Measurements from ENCODE around the gene PPM1N.
"Not testable (repeated sequence)": the region's sequence is repeated elsewhere in the genome, so short reads cannot be mapped to it uniquely, and the experiment has no call there.

The PPM1N gene

DNA sequence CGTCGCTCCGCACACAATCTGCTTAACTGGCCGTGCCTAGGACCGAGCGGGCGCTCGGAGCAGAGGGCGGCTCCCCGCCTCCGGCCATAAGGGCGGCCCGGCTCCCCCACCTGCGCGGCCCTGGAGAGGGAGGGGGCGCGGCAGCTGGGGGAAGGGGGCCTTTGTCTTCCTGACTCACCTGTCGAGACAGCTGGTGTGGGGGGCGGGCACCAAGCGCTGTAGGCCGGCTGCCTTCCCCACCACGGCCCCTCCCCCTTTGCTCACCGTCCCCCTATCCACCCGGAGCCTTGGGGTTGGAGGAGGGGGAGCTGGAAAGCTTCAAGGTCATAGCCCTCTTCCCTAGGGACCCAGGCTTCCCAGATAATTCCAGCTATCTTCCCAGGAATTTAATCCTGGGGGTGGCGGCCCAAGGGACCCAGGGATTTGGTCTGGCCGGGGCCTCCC, 10.2 kb downstream of the PPM1N start:
- in situ Hi-C loops (cut with HindIII; ENCODE audit: low sequenced_read_pairs) = no loop called here
- no peak for DNase-seq (ENCODE audit: low read depth, low spot score)
- H3K4me3 ChIP-seq (ENCODE audit: low read depth, low read length) = peak overlapping the region; percentile 98
- TF ChIP-seq CTCF (IDR thresholded peaks at IDR 0.05; ENCODE audit: low read depth, low read length) = no peak

DNA sequence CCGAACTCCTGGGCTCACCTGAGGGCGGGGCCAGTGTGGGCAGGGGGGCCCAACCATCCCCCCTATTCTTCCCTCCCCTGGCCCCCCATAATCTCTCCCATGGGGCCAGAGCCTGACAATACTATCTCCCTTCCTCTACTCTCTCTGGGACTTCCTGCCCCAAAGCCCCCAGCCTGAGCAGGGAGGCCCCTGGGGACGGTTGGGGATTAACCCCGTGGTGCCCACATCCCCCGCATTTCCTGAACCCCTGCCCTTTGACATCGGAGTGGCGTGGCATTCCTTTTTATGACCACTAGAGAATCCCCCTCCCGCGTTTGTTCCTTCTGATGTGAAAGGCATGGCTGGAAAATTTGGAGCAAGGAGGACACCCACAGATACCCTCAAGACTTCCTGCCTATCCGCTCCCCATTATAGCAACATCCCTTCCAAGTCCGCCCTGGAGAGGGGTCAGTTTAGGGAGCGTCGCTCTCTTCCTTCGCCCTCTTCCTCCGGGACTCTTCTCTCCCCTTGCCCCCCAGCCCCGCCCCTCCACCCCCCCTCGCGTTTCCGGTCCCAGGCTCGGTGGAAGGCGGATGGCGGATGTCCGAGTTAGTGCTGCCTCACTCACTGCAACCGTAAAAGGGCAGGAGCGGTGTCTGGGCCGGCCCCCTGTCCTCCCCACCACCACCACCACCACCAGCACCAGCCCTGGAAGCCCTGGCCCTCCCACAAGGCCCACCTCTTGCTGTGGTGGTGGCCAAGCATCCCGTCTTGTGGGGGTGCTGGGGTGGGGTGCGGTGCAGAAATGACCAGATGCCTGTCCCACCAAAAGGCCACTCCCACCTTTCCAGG, 10.8 kb downstream of the PPM1N start:
- DNase-seq (ENCODE audit: low read depth, low spot score) = peak; percentile 80
- in situ Hi-C loops (cut with HindIII; ENCODE audit: low sequenced_read_pairs) = no loop called here
- peak overlapping the region; percentile 98 for H3K4me3 ChIP-seq (ENCODE audit: low read depth, low read length)
- no peak for TF ChIP-seq CTCF (IDR thresholded peaks at IDR 0.05; ENCODE audit: low read depth, low read length)

- in situ Hi-C loops (cut with HindIII; ENCODE audit: low sequenced_read_pairs) = no loop called here
- TF ChIP-seq CTCF (IDR thresholded peaks at IDR 0.05; ENCODE audit: low read depth, low read length) = no peak
- no peak for DNase-seq (ENCODE audit: low read depth, low spot score)
Observed at GRCh38 chr19:45509692-45510015, 11.4 kb downstream of the PPM1N start.

DNA sequence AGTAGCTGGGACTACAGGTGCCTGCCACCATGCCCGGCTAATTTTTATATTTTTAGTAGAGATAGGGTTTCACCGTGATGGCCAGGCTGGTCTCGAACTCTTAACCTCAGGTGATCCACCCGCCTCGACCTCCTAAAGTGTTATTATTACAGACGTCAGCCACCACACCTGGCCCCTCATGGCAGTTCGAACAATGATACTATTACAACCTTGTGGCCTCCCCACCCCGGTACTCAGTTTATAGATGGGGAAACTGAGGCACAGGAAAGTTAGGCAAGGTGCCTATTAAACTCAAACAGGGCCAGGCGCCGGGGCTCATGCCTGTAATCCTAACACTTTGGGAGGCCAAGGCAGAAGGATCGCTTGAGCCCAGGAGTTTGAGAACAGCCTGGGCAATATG, 12.1 kb downstream of the PPM1N start:
- H3K4me3 ChIP-seq (ENCODE audit: low read depth, low read length) = not testable (repeated sequence)

More at GRCh38 chr19:45509692-45510015, 11.4 kb downstream of the PPM1N start:
- peak overlapping the region; percentile 98 for H3K4me3 ChIP-seq (ENCODE audit: low read depth, low read length)

DNA sequence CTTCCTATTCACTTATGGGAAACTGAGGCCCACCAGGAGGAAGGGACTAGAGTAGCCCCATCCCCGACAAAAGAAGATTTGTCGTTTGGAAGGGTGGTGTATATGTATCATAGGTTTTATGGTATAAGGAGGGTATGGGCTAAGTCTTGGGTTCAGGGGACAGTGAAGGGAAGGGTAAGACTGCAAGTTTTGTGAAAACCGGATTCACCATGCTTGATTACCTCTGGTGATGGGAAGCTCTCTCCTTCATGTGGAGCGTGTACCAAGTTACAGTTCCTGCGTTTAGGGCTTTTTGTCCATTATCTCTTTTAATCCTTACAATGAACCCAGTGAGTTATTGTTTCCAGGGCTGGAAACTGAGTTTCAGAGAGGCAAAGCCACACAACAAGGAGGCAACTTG, 12.8 kb downstream of the PPM1N start:
- no peak for TF ChIP-seq CTCF (IDR thresholded peaks at IDR 0.05; ENCODE audit: low read depth, low read length)
- no peak overlapping the region for H3K4me3 ChIP-seq (ENCODE audit: low read depth, low read length)
- in situ Hi-C loops (cut with HindIII; ENCODE audit: low sequenced_read_pairs) = no loop called here
- DNase-seq (ENCODE audit: low read depth, low spot score) = no peak

More for the DNA sequence above, 12.1 kb downstream of the PPM1N start:
- in situ Hi-C loops (cut with HindIII; ENCODE audit: low sequenced_read_pairs); DNase-seq (ENCODE audit: low read depth, low spot score): not testable (repeated sequence)

- TF ChIP-seq CTCF (IDR thresholded peaks at IDR 0.05; ENCODE audit: low read depth, low read length) = no peak
- DNase-seq (ENCODE audit: low read depth, low spot score) = no peak
- in situ Hi-C loops (cut with HindIII; ENCODE audit: low sequenced_read_pairs) = no loop called here
- H3K4me3 ChIP-seq (ENCODE audit: low read depth, low read length) = no peak overlapping the region
Observed at GRCh38 chr19:45512881-45513483, 14.7 kb downstream of the PPM1N start.

DNA sequence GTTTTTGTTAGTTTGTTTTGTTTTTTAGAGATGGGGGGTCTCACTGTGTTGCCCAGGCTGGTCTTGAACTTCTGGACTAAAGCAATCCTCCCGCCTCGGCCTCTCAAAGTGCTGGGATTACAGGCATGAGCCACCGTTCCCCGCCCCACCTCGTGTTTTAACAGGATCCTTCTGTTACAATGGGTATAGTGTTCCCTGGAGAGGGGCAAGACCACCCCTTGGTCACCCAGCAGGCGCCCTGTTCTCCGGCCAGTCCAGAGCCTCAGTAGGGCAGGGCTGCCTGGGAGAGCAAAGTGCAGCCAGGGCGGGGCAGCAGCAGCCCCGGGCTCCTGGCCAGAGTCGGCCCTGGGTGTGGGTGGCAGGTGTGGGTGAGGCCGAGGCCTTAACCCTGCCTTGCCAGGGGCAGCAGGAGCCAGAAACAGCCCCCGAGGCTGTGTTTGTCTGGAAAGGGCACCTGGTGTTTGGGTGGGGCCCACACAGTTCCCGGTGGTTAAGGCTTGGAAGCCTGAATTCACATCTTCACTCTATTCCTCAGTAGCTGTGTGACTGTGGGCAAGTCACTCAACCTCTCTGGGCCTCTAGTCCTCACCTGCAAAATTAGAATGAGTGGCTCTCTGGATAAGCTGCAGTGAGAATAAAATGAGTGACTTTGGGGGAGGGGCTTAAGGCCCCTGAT, 16.3 kb downstream of the PPM1N start:
- in situ Hi-C loops (cut with HindIII; ENCODE audit: low sequenced_read_pairs) = no loop called here

More for the DNA sequence above, 16.3 kb downstream of the PPM1N start:
- TF ChIP-seq CTCF (IDR thresholded peaks at IDR 0.05; ENCODE audit: low read depth, low read length) = no peak
- no peak overlapping the region for H3K4me3 ChIP-seq (ENCODE audit: low read depth, low read length)
- DNase-seq (ENCODE audit: low read depth, low spot score) = no peak
